CD4-positive, alpha-beta T cell treated with Interleukin-6 at 100 ng/mL for 8 hours (primary cell): Measurements from ENCODE around the gene MAN1B1.
A peak's percentile ranks its signal among the peaks of the same experiment; 100 is the strongest.
"Not testable (repeated sequence)": the region's sequence is repeated elsewhere in the genome, so short reads cannot be mapped to it uniquely, and the experiment has no call there.

ENCODE experiments used
- DNase-seq: peaks from one replicate; pipeline ENCODE4 v3.0.0-alpha.2; 2020; ENCODE audit warnings: mixed read lengths, low spot score

MAN1B1 gene

DNA sequence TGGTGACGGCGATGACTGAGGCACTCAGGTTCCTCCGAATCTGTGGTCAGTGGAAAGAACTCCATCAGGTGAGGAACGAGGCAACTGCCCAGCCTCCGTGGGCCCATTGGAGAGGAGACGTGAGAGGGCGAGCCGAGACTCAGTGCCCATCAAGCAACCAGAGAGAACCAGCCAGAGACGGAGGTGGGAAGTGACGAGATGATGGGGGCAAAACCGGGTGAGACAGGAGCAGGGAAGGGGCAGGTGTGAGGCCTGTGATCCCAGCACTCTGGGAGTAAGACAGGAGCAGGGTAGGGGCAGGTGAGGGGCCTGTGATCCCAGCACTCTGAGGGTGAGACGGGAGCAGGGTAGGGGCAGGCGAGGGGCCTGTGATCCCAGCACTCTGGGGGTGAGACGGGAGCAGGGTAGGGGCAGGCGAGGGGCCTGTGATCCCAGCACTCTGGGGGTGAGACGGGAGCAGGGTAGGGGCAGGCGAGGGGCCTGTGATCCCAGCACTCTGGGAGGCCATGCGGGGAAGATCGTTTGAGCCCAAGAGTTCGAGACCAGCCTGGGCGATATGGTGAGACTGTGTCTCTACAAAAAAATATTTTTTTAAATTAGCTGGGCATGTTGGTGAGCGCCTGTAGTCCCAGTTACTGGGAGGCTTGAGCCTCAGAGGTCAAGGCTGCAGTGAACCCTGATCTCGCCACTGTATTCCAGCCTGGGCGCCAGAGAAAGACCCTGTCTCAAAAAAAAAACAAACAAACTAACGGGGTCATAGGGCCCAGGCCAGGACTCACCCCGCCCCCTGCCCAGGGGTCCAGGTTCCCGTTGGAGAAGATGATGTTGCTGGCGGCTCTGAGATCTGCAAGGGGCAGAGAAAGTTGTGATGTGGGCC is 24.4 kb downstream of the MAN1B1 start:
- DNase-seq = no peak

DNA sequence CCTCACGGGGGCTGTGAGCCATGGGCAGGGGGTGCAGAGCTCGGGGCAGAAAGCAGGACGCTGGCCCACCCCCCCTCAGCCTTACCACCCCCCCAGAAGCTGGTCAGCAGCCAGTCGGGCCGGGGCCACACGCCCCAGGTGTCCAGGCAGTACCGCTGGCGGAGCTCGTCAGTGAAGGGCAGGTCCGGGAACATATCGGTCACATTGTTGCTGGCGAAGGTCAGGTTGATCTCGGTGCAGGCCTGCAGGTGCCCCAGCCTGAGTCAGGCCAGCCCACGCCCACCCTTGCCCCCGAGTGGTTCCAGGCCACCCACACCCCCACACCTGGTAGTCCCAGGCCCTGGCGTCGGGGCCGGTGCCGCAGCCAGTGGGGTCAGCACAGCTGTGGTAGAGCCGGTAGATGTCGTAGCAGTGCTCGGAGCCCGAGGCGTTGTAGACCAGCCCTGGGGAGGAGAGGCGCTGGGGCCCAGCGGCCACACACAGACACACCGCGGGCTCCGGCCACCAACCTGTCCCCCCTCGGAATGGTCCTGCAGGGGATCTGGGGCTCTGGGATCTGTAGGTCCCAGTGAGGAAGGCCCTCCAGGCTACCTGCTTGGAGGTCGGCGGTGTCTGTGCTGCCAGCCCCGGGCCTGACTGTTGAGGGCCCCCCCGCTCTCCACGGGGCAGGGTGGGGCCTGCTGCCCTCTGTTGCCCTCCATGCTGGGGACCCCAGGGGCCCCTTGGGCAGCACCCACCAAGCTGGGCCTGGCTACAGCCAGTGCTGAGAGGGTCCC is 25.2 kb downstream of the MAN1B1 start:
- DNase-seq = no peak

DNA sequence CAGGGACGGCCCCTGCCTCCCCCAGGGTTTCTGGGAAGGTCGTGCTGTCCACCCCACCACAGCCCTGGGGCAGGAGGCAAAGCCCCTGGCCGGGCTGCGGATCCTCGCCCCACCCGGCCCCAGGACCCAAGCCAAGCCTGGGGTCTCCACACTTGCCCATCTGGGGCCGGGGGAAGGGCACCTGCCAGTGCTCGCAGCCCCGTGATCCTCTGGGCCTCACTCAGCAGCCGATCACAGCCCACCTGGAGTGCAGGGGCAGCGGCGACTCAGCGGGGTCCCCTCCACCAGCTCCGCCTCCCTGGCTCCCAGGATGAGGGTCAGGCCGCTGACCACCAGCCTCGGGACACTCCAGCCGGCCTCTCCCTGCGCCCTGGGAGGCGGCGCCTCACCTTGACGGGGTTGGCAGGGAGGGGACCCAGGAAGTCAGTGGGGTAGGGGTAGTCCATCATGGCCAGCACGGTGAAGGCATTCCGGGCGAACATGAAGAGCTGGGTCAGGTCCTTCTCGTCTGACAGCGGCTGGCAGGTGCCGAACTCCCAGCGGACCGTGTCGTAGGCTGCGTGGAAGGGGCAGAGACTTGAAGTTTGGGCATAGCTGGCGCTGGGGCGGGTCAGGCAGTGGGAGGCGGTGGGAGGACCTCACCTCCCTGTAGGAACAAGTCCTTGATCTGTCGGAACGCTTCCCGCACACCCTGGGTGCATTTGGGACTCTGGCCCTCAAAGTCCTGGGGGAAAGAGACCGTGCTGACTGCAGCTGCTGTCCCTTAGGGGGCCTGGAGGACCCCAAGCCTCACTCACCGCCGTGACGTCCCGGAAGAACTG is 26.0 kb downstream of the MAN1B1 start:
- no peak for DNase-seq

DNA sequence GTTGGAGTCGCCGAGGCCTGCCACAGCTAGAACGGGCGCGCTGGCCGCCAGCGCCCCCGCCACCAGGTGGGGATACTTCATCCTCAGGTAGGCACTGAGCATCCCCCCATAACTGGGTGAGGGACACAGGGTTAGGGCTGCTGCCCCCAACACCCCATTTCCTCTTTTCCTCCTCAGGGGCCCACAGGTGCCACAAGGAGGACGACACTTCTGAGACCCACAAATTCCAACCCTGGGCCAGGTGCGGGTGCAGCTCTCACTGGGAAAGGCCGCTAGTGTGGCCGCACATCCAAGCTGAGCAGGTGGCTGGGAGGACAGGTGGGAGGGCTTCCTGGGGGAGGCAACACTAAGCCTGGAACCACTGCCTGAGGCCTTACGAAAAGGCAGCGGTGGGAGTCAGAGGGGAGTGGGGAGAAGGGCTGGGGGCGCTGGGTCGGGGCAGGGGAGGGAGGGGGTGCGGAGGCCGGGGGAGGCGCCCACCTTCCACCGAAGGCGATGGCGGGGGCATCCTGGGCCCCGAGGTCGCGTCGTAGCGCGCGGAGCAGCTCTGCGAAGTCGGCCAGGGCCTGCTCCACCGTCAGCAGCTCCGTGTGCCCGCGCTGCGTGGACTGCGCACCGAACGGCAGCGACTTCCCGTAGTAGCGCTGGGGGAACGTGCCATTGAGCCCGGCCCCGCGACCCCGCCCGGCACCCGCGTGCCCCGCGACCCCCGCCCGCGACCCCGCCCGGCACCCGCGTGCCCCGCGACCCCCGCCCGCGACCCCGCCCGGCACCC is 26.8 kb downstream of the MAN1B1 start:
- DNase-seq = no peak

DNA sequence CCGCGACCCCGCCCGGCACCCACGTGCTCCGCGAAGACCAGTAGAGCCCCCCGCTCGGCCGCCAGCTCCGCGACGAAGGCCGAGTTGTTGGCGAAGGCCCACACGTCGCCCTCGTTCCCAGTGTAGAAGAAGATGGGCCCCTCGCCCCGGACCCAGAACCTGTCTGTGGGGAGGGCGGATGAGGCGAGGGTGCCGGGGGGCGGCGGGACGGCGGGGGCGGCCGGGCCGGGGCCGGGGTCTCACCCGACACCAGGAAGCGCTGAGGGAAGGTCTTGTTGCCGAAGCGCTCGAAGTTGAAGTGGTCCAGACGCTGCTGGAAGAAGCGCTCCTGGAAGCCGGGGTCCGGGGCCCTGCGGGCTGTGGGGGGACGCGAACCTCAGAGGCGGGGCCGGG is 27.4 kb downstream of the MAN1B1 start:
- no peak for DNase-seq

DNA sequence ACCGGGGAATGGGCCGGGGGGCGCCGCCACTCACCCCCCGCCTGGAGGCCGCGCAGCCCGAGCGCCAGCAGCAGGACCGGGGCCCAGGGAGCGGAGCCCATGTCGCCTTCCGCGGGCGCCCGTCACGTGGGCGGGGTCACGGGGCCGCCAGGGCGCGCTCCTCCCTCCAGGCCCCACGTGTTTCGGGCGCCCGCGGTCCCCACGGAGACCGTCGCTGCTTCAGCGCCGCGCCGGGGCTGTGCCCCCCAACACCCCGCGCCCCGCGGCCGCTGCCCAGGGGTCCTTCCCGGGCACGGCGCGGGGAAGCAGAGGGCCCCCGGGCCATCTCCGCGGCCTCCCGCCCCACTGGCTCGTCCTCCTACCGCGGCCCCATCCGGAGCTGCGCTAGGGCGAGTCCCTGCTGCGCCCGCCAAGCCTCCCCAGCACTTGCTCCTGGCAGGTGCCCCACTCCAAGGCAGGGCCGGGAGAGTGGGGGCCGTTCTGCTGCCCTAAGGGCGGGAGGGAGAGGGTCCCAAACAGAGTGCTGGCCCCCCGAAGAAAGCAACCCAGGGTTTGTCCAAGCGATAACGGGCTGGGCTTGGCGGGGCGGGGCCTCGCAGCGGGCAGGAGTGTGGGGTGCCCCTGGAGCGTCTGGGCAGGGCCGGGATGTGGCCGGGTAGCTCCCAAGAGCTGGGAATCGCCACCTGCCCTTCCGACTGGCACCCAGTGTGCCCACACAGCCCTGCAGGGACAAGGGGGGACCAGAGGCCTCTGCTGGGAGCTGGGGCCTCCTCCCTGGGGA is 28.0 kb downstream of the MAN1B1 start, which contains the start of gene DPP7:
DPP7 (minus strand) TSS at position 121 of the 781 bp plus-strand sequence; CDS start at position 101, 20 bp downstream.
- peak; percentile 74 for DNase-seq

DNA sequence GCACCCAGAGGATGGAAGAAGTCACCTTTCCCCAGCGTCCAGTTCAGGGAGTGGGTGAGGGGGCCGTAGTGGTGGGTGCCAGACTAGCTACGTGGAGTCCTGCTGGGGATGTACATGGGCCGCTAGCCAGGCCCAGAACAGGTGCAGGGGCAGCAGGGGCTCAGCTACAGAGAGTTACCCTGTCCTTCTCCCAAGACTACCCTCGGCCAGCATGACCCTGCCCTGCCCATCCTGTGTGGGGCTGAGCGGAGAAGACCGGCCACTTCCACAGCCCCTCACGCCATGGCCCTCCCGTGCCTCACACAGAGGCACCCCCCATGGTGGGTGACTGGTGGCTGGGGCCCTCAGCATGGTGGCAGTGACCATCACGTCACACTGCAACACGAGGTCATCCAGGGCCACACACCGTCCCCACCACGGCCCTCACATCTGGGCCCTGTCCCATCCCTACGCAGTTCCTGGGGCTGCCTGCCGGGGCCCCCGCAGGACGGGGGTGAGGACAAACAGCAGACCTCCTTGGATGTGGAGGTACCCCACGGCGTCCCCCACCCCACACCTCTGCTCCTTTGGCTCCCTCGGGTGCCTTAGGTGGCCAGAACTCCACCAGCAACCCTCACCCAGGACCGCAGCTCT is 28.7 kb downstream of the MAN1B1 start:
- no peak for DNase-seq

DNA sequence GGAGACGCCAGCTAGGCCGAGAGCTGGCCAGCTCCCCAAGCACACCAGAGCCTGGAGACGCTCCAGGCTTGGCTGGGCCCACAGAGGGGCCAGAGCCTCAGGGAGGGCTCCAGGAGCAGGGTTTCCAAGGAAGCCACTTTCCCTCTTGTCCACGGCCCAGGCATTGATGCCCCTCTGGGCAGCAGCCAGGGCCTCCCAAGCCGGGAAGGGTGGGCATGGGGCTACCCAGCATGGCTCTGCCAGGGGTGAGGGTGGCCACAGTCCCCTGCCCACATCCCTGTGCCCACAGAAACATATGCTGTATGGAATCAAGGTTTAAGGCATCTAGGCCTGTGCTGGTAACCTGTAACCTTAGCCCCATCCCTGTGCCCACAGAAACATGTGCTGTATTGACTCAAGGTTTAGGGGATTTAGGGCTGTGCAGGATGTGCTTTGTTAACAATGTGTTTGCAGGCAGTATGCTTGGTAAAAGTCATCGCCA is 29.3 kb downstream of the MAN1B1 start:
- DNase-seq = no peak

DNA sequence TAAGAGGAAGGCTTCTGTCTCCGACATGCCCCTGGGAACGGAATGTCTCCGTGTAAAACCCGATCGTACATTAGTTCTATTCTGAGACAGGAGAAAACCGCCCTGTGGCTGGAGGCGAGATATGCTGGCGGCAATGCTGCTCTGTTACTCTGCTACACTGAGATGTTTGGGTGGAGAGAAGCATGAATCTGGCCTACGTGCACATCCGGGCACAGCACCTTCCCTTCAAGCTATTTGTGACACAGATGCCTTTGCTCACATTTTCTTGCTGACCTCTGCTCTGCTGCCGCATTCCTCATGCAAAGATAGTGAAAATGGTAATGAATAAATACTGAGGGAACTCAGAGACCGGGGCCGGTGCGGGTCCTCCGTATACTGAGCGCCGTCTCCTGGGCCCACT is 29.9 kb downstream of the MAN1B1 start:
- no peak for DNase-seq

DNA sequence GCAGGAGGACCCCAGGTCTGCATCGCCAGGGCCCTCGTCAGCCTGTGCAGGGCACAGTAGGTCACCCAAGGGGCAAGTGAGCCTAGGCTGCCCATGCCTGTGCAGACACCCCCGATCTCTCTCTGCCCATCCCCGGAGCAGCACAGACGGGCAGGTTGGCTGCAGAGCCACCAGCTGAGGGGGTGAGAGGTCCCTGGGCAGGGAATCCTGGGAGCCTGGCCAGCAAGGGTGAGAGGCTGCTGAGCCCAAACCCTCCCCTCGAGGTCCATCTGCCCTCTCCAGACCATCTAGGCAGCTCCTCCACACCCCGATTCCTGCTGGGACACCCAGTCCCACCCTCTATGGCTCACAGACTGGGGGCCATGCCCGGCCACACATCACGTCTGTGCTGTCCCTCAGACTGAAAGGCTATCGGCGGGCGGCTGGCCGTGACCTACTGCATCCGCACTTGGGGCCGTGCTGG is 30.5 kb downstream of the MAN1B1 start:
- DNase-seq = no peak

DNA sequence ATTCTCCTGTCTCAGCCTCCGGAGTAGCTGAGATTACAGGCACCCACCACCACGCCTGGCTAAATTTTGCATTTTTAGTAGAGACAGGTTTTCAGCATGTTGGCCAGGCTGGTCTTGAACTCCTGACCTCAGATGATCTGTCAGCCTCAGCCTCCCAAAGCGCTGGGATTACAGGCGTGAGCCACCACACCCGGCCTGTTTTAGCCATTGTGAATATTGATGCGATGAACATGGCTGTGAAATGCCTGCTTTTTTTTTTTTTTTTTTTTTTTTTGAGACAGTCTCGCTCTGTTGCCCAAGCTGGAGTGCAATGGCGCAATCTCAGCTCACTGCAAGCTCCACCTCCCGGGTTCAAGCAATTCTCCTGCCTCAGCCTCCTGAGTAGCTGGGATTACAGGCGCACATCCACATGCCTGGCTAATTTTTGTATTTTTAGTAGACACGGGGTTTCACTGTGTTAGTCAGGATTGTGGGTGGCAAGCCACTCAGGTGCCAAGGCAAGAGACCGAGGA is 31.4 kb downstream of the MAN1B1 start:
- DNase-seq = not testable (repeated sequence)

DNA sequence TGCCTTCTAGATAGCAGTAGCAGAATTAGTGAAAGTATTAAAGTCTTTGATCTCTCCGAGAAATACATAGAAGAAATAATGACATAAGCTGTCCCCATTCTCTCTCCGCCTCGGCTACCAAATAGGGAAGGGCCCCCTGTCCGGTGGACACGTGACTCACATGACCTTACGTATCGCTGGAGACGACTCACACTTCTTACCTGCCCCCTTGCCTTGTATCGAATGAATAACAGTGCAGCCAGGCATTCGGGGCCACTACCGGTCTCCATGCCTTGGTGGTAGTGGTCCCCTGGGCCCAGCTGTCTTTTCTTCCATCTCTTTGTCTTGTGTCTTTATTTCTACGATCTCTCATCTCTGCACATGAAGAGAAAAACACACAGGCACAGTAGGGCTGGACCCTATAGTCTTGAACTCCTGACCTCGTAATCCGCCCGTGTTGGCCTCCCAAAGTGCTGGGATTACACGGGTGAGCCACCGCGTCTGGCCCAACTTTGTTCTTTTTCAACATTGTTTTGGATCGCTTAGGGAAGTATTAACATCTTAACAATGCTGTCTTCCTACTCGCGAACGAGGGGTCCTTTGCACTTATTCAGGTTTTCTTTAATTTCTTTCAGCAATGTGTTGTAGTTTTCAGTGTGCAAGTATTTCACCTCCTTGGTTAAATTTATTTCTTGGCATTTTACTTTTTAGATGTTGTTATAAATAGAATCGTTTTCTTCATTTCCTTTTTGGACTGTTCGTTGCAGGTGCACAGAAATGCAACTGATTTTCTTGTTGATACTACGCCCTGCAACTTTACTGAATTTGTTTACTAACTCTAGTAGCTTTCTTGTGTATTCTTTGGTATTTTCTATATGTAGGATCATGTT is 35.4 kb downstream of the MAN1B1 start:
- not testable (repeated sequence) for DNase-seq

DNA sequence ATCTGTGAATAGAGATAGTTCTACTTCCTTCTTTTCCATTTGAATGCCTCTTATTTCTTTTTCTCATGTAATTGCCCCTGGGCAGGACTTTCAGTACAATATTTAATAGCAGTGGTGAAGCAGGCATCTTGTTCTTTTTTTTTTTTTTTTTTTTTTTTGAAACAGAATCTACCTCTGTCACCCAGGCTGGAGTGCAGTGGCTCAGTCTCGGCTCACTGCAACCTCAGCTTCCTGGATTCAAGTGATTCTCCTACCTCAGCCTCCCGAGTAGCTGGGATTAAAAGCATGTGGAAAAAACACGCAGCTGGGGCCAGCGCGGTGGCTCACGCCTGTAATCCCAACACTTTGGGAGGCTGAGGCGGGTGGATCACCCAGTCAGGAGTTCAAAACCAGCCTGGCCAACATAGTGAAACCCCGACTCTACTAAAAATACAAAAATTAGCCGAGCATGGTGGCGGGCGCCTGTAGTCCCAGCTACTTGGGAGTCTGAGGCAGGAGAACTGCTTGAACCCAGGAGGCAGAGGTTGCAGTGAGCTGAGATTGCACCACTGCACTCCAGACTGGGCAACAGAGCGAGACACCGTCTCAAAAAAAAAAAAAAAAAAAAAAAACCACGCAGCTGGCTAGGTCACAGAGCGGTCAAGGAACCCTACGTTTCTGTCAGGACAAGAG is 36.1 kb downstream of the MAN1B1 start:
- DNase-seq = not testable (repeated sequence)

DNA sequence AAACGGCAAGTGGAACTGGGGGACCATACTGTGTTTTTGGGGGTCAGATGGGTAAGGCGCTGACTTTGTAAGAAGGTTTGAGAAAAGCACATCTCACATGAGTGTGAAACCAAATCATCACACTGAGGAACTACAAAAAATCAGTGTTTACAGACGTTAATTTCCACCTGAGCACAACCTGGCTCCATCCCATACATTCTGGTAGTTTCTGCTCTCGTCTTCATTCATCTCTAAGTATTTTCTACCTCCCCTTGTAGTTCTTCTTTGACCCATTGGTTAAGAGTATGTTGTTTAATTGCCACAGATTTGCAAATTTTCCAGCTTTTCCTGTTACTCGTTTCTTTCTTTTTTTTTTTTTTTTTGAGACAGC is 36.7 kb downstream of the MAN1B1 start:
- DNase-seq = no peak

DNA sequence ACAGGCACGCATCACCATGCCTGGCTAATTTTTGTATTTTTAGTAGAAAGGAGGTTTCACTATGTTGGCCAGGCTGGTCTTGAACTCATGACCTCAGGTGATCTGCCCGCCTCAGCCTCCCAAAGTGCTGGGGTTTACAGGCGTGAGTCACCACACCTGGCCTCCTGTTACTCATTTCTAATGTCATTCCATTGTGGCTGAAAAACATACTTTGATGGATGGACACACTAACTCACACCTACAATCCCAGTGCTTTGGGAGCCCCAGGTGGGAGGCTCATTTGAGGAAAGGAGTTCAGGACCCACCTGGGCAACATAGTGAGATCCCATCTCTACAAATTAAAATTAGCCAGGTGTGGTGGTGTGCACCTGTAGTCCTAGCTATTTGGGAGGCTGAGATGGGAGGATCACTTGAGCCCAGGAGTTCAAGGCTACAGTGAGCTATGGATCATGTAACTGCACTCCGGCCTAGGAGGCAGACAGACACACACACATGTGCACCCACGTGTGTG is 37.2 kb downstream of the MAN1B1 start:
- DNase-seq = not testable (repeated sequence)

DNA sequence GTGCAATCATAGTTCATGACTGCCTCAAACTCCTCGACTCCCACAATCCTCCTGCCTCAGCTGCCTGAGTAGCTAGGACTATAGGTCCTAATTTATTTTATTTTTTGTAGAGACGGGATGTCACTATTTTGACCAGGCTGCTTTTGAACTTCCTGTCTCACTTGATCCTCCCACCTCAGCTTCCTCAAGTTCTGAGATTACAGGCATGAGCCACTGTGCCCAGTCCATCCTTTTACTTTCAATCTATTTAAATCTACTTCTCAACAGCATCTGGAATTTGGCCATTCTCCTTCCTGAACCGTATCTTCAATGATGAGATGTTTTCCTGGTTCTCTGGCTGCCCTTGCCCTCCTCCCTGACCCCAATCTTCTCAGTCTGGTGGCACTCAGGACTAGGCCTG is 40.0 kb downstream of the MAN1B1 start:
- DNase-seq = no peak

DNA sequence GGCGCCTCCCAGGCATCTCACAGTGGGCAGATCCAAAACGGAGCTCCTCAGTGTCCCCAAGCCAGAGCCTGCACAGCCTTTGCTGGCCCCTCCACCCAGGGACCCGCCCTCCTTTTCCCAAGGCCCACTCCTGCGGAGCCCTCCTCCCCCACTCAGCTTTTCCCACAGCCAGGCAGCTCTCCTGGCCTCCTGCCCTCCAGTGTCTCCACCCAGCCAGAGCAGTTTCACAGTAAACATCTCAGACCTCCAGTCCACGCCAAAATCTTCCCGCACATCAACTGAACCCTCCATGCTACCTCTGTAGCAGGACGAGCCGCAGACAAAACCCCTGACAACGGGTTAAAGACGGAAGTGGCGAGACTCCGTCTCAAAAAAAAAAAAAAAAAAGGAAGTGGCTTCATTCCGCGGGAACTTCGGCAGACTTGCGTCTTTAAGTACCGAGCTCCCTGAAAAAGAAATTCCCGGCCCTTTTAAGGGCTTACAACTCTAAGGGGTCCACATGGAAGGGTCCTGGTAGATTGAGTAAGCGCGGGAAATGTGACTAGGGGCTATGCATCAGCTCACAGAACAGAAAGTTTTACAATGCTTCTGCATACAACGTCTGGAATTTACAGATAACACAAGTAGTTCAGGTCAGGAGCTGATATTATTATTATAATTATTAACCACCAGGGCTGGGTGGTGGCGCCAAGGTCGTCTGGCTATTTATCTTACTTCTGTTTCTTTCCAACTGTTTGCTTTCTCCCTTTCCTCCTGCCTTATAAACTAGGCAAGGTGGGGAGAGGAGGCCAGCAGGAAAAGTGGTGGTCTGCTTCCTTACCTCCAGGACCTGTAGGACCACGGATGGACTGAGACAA is 40.7 kb downstream of the MAN1B1 start:
- DNase-seq = peak; percentile 42
